ENCODE data around the gene FRS3.
"Not testable (repeated sequence)": the region's sequence is repeated elsewhere in the genome, so short reads cannot be mapped to it uniquely, and the experiment has no call there.

Gene FRS3

GRCh38 chr6:41768545-41769308 is 11.0 kb downstream of the FRS3 start:
- DNase-seq, result no peak

GRCh38 chr6:41767112-41767833 is 12.4 kb downstream of the FRS3 start:
- DNase-seq, result no peak

- DNase-seq, result not testable (repeated sequence)
Observed at GRCh38 chr6:41766043-41766664, 13.5 kb downstream of the FRS3 start.

DNA sequence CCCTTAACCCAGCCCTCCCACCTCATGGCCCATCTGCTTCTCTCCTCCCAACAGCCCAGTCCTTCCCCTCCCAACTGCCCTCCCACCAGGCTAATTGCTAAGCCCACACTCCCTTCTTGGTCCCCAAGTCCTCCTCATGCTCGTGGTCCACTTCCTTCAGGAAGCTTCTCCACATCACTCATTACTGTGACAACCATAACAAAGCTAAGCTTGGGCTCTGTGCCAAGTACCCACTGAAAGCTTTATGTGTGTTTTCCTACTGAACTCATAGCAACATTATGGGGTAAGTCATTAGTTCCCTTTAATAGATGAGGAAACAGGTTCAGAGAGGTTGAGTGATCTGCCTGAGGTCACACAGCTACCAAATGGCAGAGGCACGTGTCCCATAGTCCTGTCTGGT is 16.2 kb downstream of the FRS3 start:
- no peak for DNase-seq

DNA sequence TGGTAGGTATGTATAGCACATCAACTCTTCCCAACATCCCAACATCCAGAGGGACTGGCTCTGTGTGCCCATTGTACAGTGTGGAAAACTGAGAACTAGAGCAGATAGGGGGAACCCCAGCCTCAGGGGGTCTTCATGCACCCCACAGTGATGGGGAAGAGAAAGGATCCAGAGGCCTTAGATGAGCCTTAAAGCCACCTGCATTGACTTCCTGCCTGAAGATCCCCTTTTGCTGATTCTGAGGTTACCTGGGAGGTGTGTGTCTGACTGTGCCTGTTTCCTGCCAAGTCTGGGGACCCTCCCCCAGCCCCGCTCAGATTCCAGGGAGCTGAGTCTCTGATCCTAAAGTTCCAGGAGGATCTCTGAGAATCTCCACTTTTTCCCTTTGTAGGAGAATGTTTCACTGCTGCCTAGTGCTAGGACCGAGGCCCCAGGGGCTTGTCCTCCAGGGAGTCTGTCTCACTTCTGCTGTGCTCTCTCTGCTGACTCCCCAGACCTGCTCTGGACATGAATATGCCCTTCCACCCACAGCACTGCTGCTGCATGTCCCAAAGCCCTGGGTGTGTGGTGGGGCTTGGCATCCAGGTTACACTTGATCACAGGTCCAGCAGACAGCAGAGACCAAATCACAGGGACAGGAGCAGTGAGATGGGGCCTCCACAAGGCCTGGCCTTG is 19.7 kb downstream of the FRS3 start:
- DNase-seq, result no peak

- DNase-seq, result no peak
Observed at GRCh38 chr6:41759106-41759904, 20.4 kb downstream of the FRS3 start.

DNA sequence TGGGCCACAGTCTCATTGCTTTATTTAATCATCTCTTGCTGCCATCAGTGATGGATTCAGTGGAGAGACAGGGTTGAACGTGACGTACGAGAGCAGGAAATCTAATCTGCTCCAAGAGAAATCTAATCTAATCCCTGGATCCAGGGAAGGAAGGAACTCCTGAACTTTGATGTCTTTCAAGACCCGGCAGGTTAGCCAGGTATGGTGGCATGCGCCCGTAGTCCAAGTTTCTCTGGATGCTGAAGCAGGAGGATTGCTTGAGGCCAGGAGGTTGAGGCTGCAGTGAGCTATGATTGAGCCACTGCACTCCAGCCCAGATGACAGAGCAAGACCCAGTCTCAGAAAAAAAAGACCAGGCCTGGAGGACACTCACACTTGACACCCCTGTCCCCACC is 21.1 kb downstream of the FRS3 start:
- DNase-seq, result no peak

- DNase-seq, result no peak
Observed at GRCh38 chr6:41757931-41758640, 21.6 kb downstream of the FRS3 start.

DNA sequence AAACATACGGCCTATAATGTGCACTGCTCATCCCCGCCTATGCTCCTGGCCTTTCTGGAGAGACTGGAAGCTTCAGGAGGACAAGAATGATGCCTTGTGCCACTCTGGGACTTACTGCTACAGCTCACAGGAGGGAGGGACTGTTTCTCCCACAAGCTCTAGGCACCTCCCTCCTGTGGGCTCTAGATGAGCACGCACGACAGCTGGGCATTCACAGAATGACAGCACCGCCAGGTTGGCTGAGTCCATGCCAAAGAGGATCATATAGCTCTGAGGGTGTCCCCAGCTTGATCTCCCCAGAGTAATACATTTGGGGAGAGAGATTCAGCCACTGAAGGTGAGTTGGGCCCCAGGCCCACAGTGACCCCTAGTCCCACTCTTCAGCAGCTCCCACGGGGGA is 22.4 kb downstream of the FRS3 start:
- DNase-seq, result no peak

DNA sequence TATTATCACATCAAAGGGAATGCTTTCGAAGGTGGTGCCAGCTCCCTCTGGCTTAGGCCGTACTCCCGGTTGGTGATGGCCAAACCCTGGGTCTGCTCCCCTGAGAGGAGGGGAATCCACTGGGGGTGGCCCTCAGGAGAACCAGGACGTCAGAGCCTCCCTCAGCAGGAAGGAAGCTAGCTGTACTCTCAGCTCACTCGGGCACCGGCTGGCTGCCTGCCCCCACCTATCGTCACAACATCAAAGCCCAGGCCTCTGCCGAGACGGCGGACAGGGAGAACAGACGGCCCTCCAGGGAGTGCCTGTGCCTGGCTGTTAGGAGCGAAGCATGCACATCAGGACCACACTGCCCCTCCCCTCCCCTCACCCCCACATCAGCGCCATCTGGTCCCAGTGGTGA is 23.3 kb downstream of the FRS3 start:
- no peak for DNase-seq

DNA sequence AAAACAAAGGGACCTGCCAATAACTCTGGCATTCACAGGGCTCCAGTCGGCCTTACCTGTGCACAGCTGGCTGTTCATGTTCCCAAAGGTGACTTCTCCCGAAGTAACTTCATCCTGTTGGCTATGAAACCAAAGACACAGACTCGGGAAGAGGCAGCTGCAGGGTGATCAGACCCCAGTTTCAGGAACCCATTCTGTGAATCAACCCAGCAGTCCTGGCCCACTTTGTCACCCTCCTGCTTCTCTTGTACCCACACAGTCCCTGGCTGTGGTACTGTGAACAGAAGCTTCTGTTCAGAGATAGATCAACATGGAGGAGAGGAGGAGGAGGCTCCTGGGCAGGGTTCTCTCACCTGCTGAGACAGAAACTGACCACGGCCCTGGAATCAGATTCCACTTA is 23.8 kb downstream of the FRS3 start:
- no peak for DNase-seq

GRCh38 chr6:41750374-41750773 is 29.3 kb downstream of the FRS3 start:
- DNase-seq, result no peak

GRCh38 chr6:41748542-41748941 is 31.2 kb downstream of the FRS3 start:
- DNase-seq, result no peak

GRCh38 chr6:41748102-41748477 is 31.6 kb downstream of the FRS3 start:
- DNase-seq, result no peak

GRCh38 chr6:41747256-41748101 is 32.2 kb downstream of the FRS3 start, which contains the start of gene PGC:
Gene PGC (minus strand): TSS chr6:41747397. CDS start chr6:41747334, 63 bp downstream.
- DNase-seq, result no peak

GRCh38 chr6:41746107-41746506 is 33.6 kb downstream of the FRS3 start:
- DNase-seq, result no peak

DNA sequence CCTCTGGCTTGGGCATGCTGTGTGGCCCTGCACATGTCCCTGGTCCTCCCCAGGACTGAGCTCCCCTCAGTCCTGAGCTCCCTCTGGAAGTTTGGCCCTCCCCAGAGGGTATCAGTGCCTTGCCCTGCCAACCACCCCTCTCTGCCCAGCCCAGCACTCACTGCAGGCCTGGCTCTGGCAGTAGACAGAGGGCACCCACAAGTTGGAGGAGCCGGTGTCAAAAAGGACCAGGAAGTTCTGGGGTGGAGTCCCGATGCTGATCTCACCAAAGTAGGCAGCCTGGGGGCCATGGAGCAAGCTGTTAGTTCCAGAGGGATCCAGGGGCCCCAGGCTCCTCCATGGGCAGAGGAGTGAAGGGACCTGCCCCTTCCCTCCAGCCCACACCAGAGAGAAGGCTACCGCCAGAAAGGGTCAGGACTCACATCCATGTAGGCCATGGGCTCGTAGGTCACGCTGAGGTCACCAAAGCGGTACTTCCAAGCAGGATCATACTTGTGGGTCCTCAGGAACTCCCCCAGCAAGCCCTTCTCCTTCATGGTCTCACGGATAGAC is 35.4 kb downstream of the FRS3 start:
- DNase-seq, result no peak

- no peak for DNase-seq
Observed at GRCh38 chr6:41743406-41744235, 36.1 kb downstream of the FRS3 start.

DNA sequence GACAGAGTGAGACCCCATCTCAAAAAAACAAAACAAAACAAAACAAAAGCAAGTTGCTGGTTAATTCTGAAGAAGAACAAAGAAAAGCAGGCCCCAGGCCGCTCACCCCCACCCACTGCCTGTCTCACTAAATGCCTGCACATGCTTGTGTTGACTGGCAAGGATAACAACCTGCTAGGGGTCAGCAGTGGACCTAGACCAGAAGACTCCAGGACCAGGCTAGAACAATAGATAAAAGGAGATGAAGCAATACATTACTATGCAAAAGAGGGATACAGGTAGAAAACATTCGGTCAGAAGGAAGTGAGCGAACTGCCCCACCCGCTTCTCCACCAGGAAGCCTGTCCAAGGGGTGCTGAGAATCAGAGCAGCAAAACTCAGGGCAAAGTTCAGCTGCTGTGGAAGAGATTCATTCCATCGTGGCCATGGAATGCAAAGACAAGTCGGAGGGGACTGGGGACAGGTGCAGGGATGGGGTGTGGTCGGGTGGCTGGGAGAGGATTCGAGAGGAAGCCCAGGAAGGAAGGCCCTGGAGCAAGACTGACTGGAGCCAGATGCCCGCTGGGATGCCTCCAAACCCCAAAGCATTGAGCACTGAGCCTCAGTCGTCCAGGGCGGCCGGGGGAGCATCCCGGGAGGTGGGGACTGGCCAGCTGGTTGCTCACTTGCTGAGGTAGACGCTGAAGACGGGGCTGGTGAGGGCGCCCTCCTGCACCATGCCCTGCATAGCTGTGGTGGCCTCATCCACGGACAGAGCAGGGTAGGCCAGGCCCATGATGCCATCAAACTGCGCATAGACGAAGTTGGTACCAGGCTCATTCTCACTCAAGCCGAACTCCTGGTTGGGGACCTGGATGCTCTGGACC is 37.8 kb downstream of the FRS3 start:
- no peak for DNase-seq
